ENCODE data around the gene MXD4. TPM values are rescaled to one million over a fixed set of nuclear protein-coding genes. Genes with fewer than 3 reads are reported as not detected.

MXD4 gene
- total RNA-seq, 1 experiment from 2014 or later: 22.3 TPM

DNA sequence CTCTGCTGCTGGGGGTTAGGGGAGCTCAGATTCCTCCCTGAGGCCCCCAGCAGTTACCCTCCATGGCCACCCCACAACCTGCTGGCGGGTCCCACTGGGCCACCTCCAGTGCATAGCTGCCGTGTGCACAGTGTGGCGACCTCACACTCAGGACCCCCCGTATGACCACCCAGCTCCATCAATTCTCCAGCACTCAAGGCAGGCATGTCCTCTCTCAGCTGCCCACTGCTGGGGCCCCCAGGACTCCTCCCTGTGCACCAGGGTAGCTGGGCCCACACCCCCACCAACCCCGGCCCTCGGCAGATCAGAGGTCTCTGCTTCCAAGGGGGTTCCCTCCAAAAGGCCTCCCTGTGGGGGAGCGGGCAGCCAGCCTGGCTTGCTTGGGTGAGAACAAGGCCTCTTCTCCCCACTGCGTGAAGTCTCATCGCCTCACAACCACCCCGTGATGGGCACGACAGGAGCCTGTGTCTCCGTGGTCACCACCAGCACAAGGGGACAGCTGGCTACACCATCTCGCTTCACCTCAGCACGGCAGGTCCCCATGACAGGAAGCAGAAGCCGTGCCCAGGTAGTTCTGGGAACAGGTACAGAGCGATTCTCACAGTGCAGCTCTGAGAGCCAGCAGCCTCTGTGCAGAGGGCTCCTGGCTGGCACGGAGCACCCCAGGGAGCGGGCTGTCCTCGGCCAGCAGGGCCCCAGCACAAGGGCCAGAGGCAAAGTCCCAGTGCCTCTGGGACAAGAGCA is 15.4 kb downstream of the MXD4 start:
- intact Hi-C loops (cut with micrococcal nuclease; ENCODE audit: unreplicated experiment): loop anchor here (10.0 kb wide), 1 partner anchor 108 kb away; no protein-coding TSS in a partner anchor
- Histone ChIP-seq H3K9me3 (no peaks in the 10 kb centered on the region), H3K4me3 (ENCODE audit: low read depth, low read length) (no peak overlapping the region), H3K36me3 (ENCODE audit: control insufficient read depth, insufficient read depth, low read length) (no peaks in the 10 kb centered on the region), H3K27me3 (replicated peaks; ENCODE audit: control insufficient read depth, insufficient read depth, low read length) (no peaks in the 10 kb centered on the region), H3K4me1 (no peaks in the 10 kb centered on the region)
- DNase-seq: no peak
- H3K4me1 Mint-ChIP-seq (ENCODE audit: low read depth, unreplicated experiment): peaks cover 7% of the 10 kb centered on the region
- no TSS peak for BruUV-seq (replicated peaks)
- H3K4me3 Mint-ChIP-seq (ENCODE audit: unreplicated experiment): no peak overlapping the region
- no peaks in the 10 kb centered on the region for H3K36me3 Mint-ChIP-seq (ENCODE audit: insufficient read depth, unreplicated experiment)
- POLR2A ChIA-PET: no interaction called here
- CTCF ChIA-PET: no interaction called here
- no peak for TF ChIP-seq CTCF (IDR thresholded peaks at IDR 0.05; ENCODE audit: insufficient read depth in 1 of 2, low read depth in 1 of 2, low read length in 1 of 2, severe bottlenecking in 1 of 2, unreplicated experiment in 1 of 2)
- no peak overlapping the region for H3K27ac Mint-ChIP-seq (ENCODE audit: unreplicated experiment)
- H3K27me3 Mint-ChIP-seq (ENCODE audit: insufficient read depth, unreplicated experiment): no peaks in the 10 kb centered on the region
- H3K9me3 Mint-ChIP-seq (ENCODE audit: unreplicated experiment): no peaks in the 10 kb centered on the region

GRCh38 chr4:2245787-2246275 is 16.1 kb downstream of the MXD4 start:
- Mint-ChIP-seq H3K9me3 (ENCODE audit: unreplicated experiment) (no peaks in the 10 kb centered on the region), H3K4me1 (ENCODE audit: low read depth, unreplicated experiment) (peaks cover 8% of the 10 kb centered on the region), H3K36me3 (ENCODE audit: insufficient read depth, unreplicated experiment) (no peaks in the 10 kb centered on the region), H3K27ac (ENCODE audit: unreplicated experiment) (no peak overlapping the region), H3K4me3 (ENCODE audit: unreplicated experiment) (no peak overlapping the region), H3K27me3 (ENCODE audit: insufficient read depth, unreplicated experiment) (no peaks in the 10 kb centered on the region)
- ChIA-PET POLR2A (no interaction called here), CTCF (no interaction called here)
- H3K4me3 ChIP-seq (ENCODE audit: low read depth, low read length): no peak overlapping the region
- no peaks in the 10 kb centered on the region for H3K9me3 ChIP-seq
- no peaks in the 10 kb centered on the region for H3K36me3 ChIP-seq (ENCODE audit: control insufficient read depth, insufficient read depth, low read length)
- H3K27me3 ChIP-seq (replicated peaks; ENCODE audit: control insufficient read depth, insufficient read depth, low read length): no peaks in the 10 kb centered on the region
- no TSS peak for BruUV-seq (replicated peaks)
- no peak for TF ChIP-seq CTCF (IDR thresholded peaks at IDR 0.05; ENCODE audit: insufficient read depth in 1 of 2, low read depth in 1 of 2, low read length in 1 of 2, severe bottlenecking in 1 of 2, unreplicated experiment in 1 of 2)
- DNase-seq: no peak
- no peaks in the 10 kb centered on the region for H3K4me1 ChIP-seq
- intact Hi-C loops (cut with micrococcal nuclease; ENCODE audit: unreplicated experiment): loop anchor here (10.0 kb wide), 1 partner anchor 109 kb away; no protein-coding TSS in a partner anchor

GRCh38 chr4:2245057-2245786 is 16.7 kb downstream of the MXD4 start:
- ChIA-PET CTCF (no interaction called here), POLR2A (no interaction called here)
- Histone ChIP-seq H3K36me3 (ENCODE audit: control insufficient read depth, insufficient read depth, low read length) (no peaks in the 10 kb centered on the region), H3K4me1 (peaks cover 5% of the 10 kb centered on the region; the same call in 1 of the 2 replicates), H3K27me3 (replicated peaks; ENCODE audit: control insufficient read depth, insufficient read depth, low read length) (no peaks in the 10 kb centered on the region), H3K9me3 (no peaks in the 10 kb centered on the region), H3K4me3 (ENCODE audit: low read depth, low read length) (no peak overlapping the region)
- intact Hi-C loops (cut with micrococcal nuclease; ENCODE audit: unreplicated experiment): loop anchor here (10.0 kb wide), 1 partner anchor 110 kb away; no protein-coding TSS in a partner anchor
- Mint-ChIP-seq H3K27me3 (ENCODE audit: insufficient read depth, unreplicated experiment) (no peaks in the 10 kb centered on the region), H3K27ac (ENCODE audit: unreplicated experiment) (no peak overlapping the region), H3K9me3 (ENCODE audit: unreplicated experiment) (no peaks in the 10 kb centered on the region), H3K4me3 (ENCODE audit: unreplicated experiment) (no peak overlapping the region), H3K36me3 (ENCODE audit: insufficient read depth, unreplicated experiment) (no peaks in the 10 kb centered on the region), H3K4me1 (ENCODE audit: low read depth, unreplicated experiment) (peaks cover 15% of the 10 kb centered on the region)
- BruUV-seq (replicated peaks): no TSS peak
- no peak for DNase-seq
- no peak for TF ChIP-seq CTCF (IDR thresholded peaks at IDR 0.05; ENCODE audit: insufficient read depth in 1 of 2, low read depth in 1 of 2, low read length in 1 of 2, severe bottlenecking in 1 of 2, unreplicated experiment in 1 of 2)

Measured in Caco-2 (cell line).